CD4-positive, alpha-beta T cell (primary cell): ENCODE results near the gene SHTN1. TPM values are rescaled to one million over a fixed set of nuclear protein-coding genes. Genes with fewer than 3 reads are reported as not detected.

Experiments
- ATAC-seq: fragments of 200-7000 bp; cut with Tn5 transposase; one replicate; pipeline ENCODE4 v1.10.0; 2022; ENCODE audit warnings: mild to moderate bottlenecking; ENCODE audit not compliant: poor library complexity
- CTCF ChIA-PET: fragments of 350-600 bp; sonication (Branson Sonifier 250); formaldehyde crosslinking; loops from one replicate; lab custom pipeline; 2021; ENCODE audit warnings: antibody characterized with exemption, inconsistent platforms; lab: Charles Lee
- POLR2A ChIA-PET: fragments of 350-600 bp; sonication (Branson Sonifier 250); formaldehyde crosslinking; loops from one replicate; lab custom pipeline; 2021; ENCODE audit warnings: antibody characterized with exemption, inconsistent platforms; lab: Charles Lee
- DNase-seq, 14 experiments: peaks; one replicate each; pipeline ENCODE4 v3.0.0-alpha.2; 2013 to 2020; ENCODE audit warnings: mixed read lengths in 2 of 14
- H3K27ac ChIP-seq, 2 donors: one replicate each; pipeline versions ENCODE4 v1.5.1 to v1.7.0; 2013; ENCODE audit warnings: low read length in 2 of 2, low read depth in 1 of 2, mild to moderate bottlenecking in 1 of 2
- H3K27me3 ChIP-seq, 2 experiments: 1 replicate in 1 of 2; 2 replicates in 1 of 2; pipeline versions ENCODE4 v1.6.1 to v1.7.0; 2013; ENCODE audit warnings: low read length in 2 of 2, control low read depth in 1 of 2, mild to moderate bottlenecking in 1 of 2, moderate library complexity in 1 of 2; ENCODE audit not compliant: insufficient read depth in 2 of 2, control insufficient read depth in 1 of 2
- H3K36me3 ChIP-seq: one replicate; pipeline ENCODE4 v1.6.1; 2013; ENCODE audit warnings: low read length, control low read depth; ENCODE audit not compliant: insufficient read depth
- H3K4me1 ChIP-seq: one replicate; pipeline ENCODE4 v1.6.1; 2013; ENCODE audit warnings: low read length, control low read depth; ENCODE audit not compliant: insufficient read depth
- H3K4me3 ChIP-seq: one replicate; pipeline ENCODE4 v1.5.1; 2013; ENCODE audit warnings: mild to moderate bottlenecking, low read length, moderate library complexity
- H3K9me3 ChIP-seq, 2 experiments: 1 replicate in 1 of 2; 2 replicates in 1 of 2; pipeline versions ENCODE4 v1.6.1 to v1.7.0; 2013; ENCODE audit warnings: low read length in 2 of 2, mild to moderate bottlenecking in 2 of 2, control low read depth in 1 of 2, moderate library complexity in 1 of 2; ENCODE audit not compliant: control insufficient read depth in 1 of 2, insufficient read depth in 1 of 2
- H3K27ac Mint-ChIP-seq: one replicate; pipeline ENCODE4 v1.8.0; 2020; ENCODE audit warnings: mixed read lengths
- H3K27me3 Mint-ChIP-seq: one replicate; pipeline ENCODE4 v1.8.0; 2021; ENCODE audit warnings: mixed read lengths
- H3K36me3 Mint-ChIP-seq: one replicate; pipeline ENCODE4 v1.8.0; 2021; ENCODE audit warnings: low read depth, mixed read lengths
- H3K4me1 Mint-ChIP-seq: one replicate; pipeline ENCODE4 v1.8.0; 2021; ENCODE audit warnings: low read depth, mixed read lengths
- H3K4me3 Mint-ChIP-seq: one replicate; pipeline ENCODE4 v1.8.0; 2020; ENCODE audit warnings: mild to moderate bottlenecking, mixed read lengths
- H3K9me3 Mint-ChIP-seq: one replicate; pipeline ENCODE4 v1.8.0; 2020; ENCODE audit warnings: mixed read lengths
- intact Hi-C, 2 experiments: fragments of 100-400 bp; cut with DNase I in 1 of 2; cut with micrococcal nuclease in 1 of 2; formaldehyde crosslinking; loops; one replicate each; pipeline versions ENCODE4 v1.15.1 to v1.9.0; 2023 to 2025; cut with DNase I, micrococcal nuclease
- total RNA-seq, 174 experiments: library from RNA in 2 of 174; stranded (reverse) in 2 of 174; gene quantifications; one replicate each; pipeline ENCODE4 v1.2.3 and lab custom pipeline; 2021 to 2026
- TF ChIP-seq, protein P1 (sequence below): fragments of 200-600 bp; IDR thresholded peaks from one replicate; pipeline ENCODE4 v1.8.0; 2022; ENCODE audit warnings: antibody characterized with exemption, mild to moderate bottlenecking

The SHTN1 gene
- total RNA-seq, 2 experiments from 2014 or later: 0.75 to 0.85 TPM

DNA sequence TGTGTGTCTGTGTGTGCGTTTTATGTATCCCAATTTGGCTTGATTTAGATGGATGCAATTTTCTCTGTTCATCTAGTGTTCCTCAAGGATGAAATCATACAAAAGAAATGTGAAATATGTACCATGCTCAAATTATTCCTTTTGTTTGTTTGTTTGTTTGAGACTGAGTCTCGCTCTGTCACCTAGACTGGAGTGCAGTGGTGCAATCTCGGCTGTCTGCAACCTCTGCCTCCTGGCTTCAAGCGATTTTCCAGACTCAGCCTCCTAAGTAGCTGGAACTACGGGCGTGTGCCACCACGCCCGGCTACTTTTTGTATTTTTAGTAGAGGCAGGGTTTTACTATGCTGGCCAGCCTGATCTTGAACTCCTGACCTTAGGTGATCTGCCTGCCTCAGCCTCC is 11.3 kb upstream of the SHTN1 start:
- Histone ChIP-seq H3K36me3 (no peaks in the 10 kb centered on the region), H3K4me3 (no peak overlapping the region), H3K27ac (no peak overlapping the region), H3K4me1 (no peaks in the 10 kb centered on the region), H3K9me3 (no peaks in the 10 kb centered on the region), H3K27me3 (no peaks in the 10 kb centered on the region)
- Mint-ChIP-seq H3K9me3 (no peaks in the 10 kb centered on the region), H3K4me3 (no peak overlapping the region), H3K36me3 (no peaks in the 10 kb centered on the region), H3K27ac (no peak overlapping the region), H3K4me1 (no peaks in the 10 kb centered on the region), H3K27me3 (peaks cover 6% of the 10 kb centered on the region)
- intact Hi-C loops: no loop called here
- POLR2A ChIA-PET: no interaction called here
- TF ChIP-seq, protein P1, sequence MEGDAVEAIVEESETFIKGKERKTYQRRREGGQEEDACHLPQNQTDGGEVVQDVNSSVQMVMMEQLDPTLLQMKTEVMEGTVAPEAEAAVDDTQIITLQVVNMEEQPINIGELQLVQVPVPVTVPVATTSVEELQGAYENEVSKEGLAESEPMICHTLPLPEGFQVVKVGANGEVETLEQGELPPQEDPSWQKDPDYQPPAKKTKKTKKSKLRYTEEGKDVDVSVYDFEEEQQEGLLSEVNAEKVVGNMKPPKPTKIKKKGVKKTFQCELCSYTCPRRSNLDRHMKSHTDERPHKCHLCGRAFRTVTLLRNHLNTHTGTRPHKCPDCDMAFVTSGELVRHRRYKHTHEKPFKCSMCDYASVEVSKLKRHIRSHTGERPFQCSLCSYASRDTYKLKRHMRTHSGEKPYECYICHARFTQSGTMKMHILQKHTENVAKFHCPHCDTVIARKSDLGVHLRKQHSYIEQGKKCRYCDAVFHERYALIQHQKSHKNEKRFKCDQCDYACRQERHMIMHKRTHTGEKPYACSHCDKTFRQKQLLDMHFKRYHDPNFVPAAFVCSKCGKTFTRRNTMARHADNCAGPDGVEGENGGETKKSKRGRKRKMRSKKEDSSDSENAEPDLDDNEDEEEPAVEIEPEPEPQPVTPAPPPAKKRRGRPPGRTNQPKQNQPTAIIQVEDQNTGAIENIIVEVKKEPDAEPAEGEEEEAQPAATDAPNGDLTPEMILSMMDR: no peak
- CTCF ChIA-PET: no interaction called here
- DNase-seq (no peak), ATAC-seq (no peak)

DNA sequence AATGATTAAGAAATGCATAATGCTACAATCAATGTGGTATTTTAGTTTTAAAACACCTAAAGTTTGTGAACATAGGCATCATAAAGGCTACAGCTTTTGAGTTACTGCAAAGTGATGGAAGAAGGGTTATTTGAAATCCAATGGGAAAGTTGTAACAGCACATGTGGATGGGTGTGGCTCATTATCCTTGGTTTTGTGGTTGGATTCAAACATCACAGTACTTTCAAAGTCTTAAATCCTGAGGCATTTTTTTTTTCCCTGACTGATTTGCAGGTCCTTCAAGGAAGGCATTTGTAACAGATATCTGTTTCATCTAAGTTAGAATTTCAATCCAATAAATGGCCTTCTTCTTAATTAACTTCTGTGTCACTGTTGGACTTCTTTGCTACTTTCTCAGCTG is 9.8 kb upstream of the SHTN1 start:
- no peak overlapping the region for H3K27ac ChIP-seq
- intact Hi-C loops: no loop called here
- POLR2A ChIA-PET: no interaction called here
- H3K4me1 ChIP-seq: no peaks in the 10 kb centered on the region
- no peaks in the 10 kb centered on the region for H3K9me3 Mint-ChIP-seq
- ATAC-seq (no peak), DNase-seq (no peak)
- H3K27ac Mint-ChIP-seq: no peak overlapping the region
- TF ChIP-seq, protein P1: no peak
- H3K9me3 ChIP-seq: no peaks in the 10 kb centered on the region
- CTCF ChIA-PET: no interaction called here
- no peak overlapping the region for H3K4me3 ChIP-seq
- H3K4me1 Mint-ChIP-seq: no peaks in the 10 kb centered on the region
- H3K27me3 Mint-ChIP-seq: peaks cover 14% of the 10 kb centered on the region
- no peaks in the 10 kb centered on the region for H3K36me3 ChIP-seq
- H3K4me3 Mint-ChIP-seq: no peak overlapping the region
- H3K27me3 ChIP-seq: no peaks in the 10 kb centered on the region
- H3K36me3 Mint-ChIP-seq: no peaks in the 10 kb centered on the region

DNA sequence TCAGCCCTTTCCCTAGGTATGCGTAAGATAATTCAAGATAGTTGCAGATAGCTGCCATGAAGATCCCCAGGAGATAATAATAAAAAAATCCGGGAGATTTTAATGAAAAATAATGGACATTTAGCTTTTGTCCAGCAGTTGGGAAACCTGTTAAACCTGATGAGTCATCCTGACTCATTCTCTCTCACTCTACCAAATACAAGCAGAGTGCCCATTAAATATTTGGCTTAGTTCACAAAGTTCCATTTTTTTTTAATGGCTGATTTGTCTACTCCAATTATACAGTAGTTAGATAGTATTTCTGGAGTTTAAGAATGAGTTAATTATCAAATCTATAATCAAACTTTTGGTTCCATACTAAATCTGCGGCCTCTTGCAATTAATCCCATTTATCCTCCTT is 2.1 kb upstream of the SHTN1 start:
- H3K36me3 Mint-ChIP-seq: no peaks in the 10 kb centered on the region
- TF ChIP-seq, protein P1: no peak
- DNase-seq: peak in 2 of 14 experiments; percentile 4 to 10
- no peak for ATAC-seq
- Histone ChIP-seq H3K27me3 (peaks cover 26 to 38% of the 10 kb centered on the region in 2 experiments), H3K9me3 (peaks cover 0 to 8% of the 10 kb centered on the region in 2 experiments), H3K4me3 (no peak overlapping the region), H3K4me1 (peaks cover 14% of the 10 kb centered on the region), H3K36me3 (no peaks in the 10 kb centered on the region), H3K27ac (no peak overlapping the region)
- CTCF ChIA-PET: interaction anchor here (0.7 kb wide), 1 partner anchor 259 kb away, joined by 3 read pairs; no protein-coding TSS in a partner anchor
- H3K9me3 Mint-ChIP-seq: no peaks in the 10 kb centered on the region
- H3K27me3 Mint-ChIP-seq: peaks cover 59% of the 10 kb centered on the region
- no peak overlapping the region for H3K4me3 Mint-ChIP-seq
- POLR2A ChIA-PET: no interaction called here
- H3K4me1 Mint-ChIP-seq: no peaks in the 10 kb centered on the region
- intact Hi-C loops: no loop called here
- no peak overlapping the region for H3K27ac Mint-ChIP-seq
